GM21717 (cell line): ENCODE data around the gene STAT1.

Experiments
- ATAC-seq: cut with Tn5 transposase; IDR thresholded peaks from one replicate; pipeline ENCODE4 v1.9.1; 2021; ENCODE audit warnings: mild to moderate bottlenecking, moderate library complexity; ENCODE audit not compliant: unreplicated experiment

Gene STAT1

GRCh38 chr2:191032588-191033429 lies 18.8 kb upstream of the STAT1 start:
- no peak for ATAC-seq

GRCh38 chr2:191031256-191031655 lies 17.3 kb upstream of the STAT1 start:
- ATAC-seq = no peak

GRCh38 chr2:191030521-191031154 lies 16.7 kb upstream of the STAT1 start:
- ATAC-seq = peak; percentile 87

GRCh38 chr2:191029280-191029950 lies 15.4 kb upstream of the STAT1 start:
- ATAC-seq = no peak

GRCh38 chr2:191026377-191026776 lies 12.4 kb upstream of the STAT1 start:
- no peak for ATAC-seq

GRCh38 chr2:191025135-191025534 lies 11.2 kb upstream of the STAT1 start:
- no peak for ATAC-seq

GRCh38 chr2:191023235-191023679 lies 9.3 kb upstream of the STAT1 start:
- ATAC-seq = no peak

GRCh38 chr2:191020742-191021381 lies 6.9 kb upstream of the STAT1 start:
- ATAC-seq = peak; percentile 20

- ATAC-seq = peak; percentile 71
These were observed 6.3 kb upstream of the STAT1 start for GRCh38 chr2:191020221-191020741.

- ATAC-seq = no peak
These were observed 5.4 kb upstream of the STAT1 start for GRCh38 chr2:191019376-191019775.

- no peak for ATAC-seq
These were observed 4.7 kb upstream of the STAT1 start for GRCh38 chr2:191018643-191019119.

GRCh38 chr2:191018048-191018447 lies 4.1 kb upstream of the STAT1 start:
- ATAC-seq = no peak

GRCh38 chr2:191015831-191016230 lies 1.9 kb upstream of the STAT1 start:
- ATAC-seq = no peak

- ATAC-seq = no peak
These were observed 1.3 kb upstream of the STAT1 start for GRCh38 chr2:191015239-191015638.

- no peak for ATAC-seq
These were observed 666 bp upstream of the STAT1 start for GRCh38 chr2:191014653-191015020.

- ATAC-seq = no peak
These were observed 364 bp downstream of the STAT1 start for GRCh38 chr2:191013682-191013931.

GRCh38 chr2:191012845-191013681 lies 908 bp downstream of the STAT1 start:
- ATAC-seq = no peak

GRCh38 chr2:191012346-191012745 lies 1.6 kb downstream of the STAT1 start:
- no peak for ATAC-seq

GRCh38 chr2:191010887-191011885 lies 2.8 kb downstream of the STAT1 start:
- ATAC-seq = no peak
